IMR-90 (cell line): ENCODE measurements around the gene SRGAP2C. TPM values are rescaled to one million over a fixed set of nuclear protein-coding genes. Genes with fewer than 3 reads are reported as not detected.
"Not testable (repeated sequence)": the region's sequence is repeated elsewhere in the genome, so short reads cannot be mapped to it uniquely, and the experiment has no call there.

Source experiments
- ATAC-seq: fragments of 200-7000 bp; cut with Tn5 transposase; 2 replicates; pipeline ENCODE4 v1.9.1; 2020; ENCODE audit warnings: low read depth, mild to moderate bottlenecking, moderate library complexity
- BruUV-seq: library from RNA; stranded (reverse); fragments of 400-500 nt; replicated peaks from 2 replicates; lab custom pipeline; 2021; lab: Mats Ljungman, UMichigan
- CTCF ChIA-PET: fragments of 300-600 bp; formaldehyde crosslinking; extraction: SDS; loops from one replicate; lab custom pipeline; 2021; ENCODE audit warnings: antibody characterized with exemption; lab: Yijun Ruan, JAX
- POLR2A ChIA-PET: fragments of 300-600 bp; sonication (Branson Sonifier 250); formaldehyde crosslinking; loops from one replicate; lab custom pipeline; 2022; ENCODE audit warnings: antibody characterized with exemption; ENCODE audit not compliant: unreplicated experiment; lab: Charles Lee
- DNase-seq: peaks from one replicate; pipeline ENCODE4 v3.0.0; 2013
- H2AFZ ChIP-seq: replicated peaks from 2 replicates; pipeline ENCODE3; 2013; ENCODE audit warnings: low read length, mild to moderate bottlenecking; ENCODE audit not compliant: poor library complexity
- H2AK5ac ChIP-seq: 2 replicates; pipeline ENCODE4 v1.6.1; 2013; ENCODE audit warnings: low read depth, low read length, inconsistent platforms
- H2AK9ac ChIP-seq: replicated peaks from 2 replicates; pipeline ENCODE3; 2013; ENCODE audit warnings: mild to moderate bottlenecking, low read depth, low read length, moderate library complexity; ENCODE audit not compliant: poor library complexity
- H2BK120ac ChIP-seq: 2 replicates; pipeline ENCODE4 v1.6.1; 2013; ENCODE audit warnings: low read depth, low read length, inconsistent platforms
- H2BK15ac ChIP-seq: 3 replicates; pipeline ENCODE4 v1.6.1; 2013; ENCODE audit warnings: low read depth, low read length, inconsistent platforms
- H2BK20ac ChIP-seq: 2 replicates; pipeline ENCODE4 v1.6.1; 2013; ENCODE audit warnings: low read depth, mild to moderate bottlenecking, inconsistent platforms, low read length, moderate library complexity
- H2BK5ac ChIP-seq: 2 replicates; pipeline ENCODE4 v1.6.1; 2013; ENCODE audit warnings: mild to moderate bottlenecking, low read depth, low read length, inconsistent platforms; ENCODE audit not compliant: poor library complexity, severe bottlenecking
- H3K14ac ChIP-seq: replicated peaks from 2 replicates; pipeline ENCODE4 v1.6.1; 2013; ENCODE audit warnings: low read depth, low read length, inconsistent platforms
- H3K18ac ChIP-seq: 2 replicates; pipeline ENCODE4 v1.6.1; 2013; ENCODE audit warnings: low read depth, low read length, control low read depth
- H3K23ac ChIP-seq: 2 replicates; pipeline ENCODE4 v1.6.1; 2013; ENCODE audit warnings: low read depth, low read length, inconsistent platforms
- H3K27ac ChIP-seq: 2 replicates; pipeline ENCODE4 v1.5.1; 2013; ENCODE audit warnings: mild to moderate bottlenecking, control low read depth, low read length; ENCODE audit not compliant: insufficient read depth
- H3K27me3 ChIP-seq: 2 replicates; pipeline ENCODE4 v1.6.1; 2013; ENCODE audit warnings: low read length; ENCODE audit not compliant: control insufficient read depth, insufficient read depth
- H3K36me3 ChIP-seq: 2 replicates; pipeline ENCODE4 v1.6.1; 2013; ENCODE audit warnings: low read length, mixed read lengths; ENCODE audit not compliant: control insufficient read depth, insufficient read depth
- H3K4ac ChIP-seq: 2 replicates; pipeline ENCODE4 v1.6.1; 2013; ENCODE audit warnings: low read depth, low read length, inconsistent platforms
- H3K4me1 ChIP-seq: 2 replicates; pipeline ENCODE4 v1.6.1; 2013; ENCODE audit warnings: low read length, mixed read lengths; ENCODE audit not compliant: control insufficient read depth, insufficient read depth
- H3K4me2 ChIP-seq: 2 replicates; pipeline ENCODE4 v1.6.1; 2013; ENCODE audit warnings: low read depth, mild to moderate bottlenecking, control low read depth, low read length, moderate library complexity
- H3K4me3 ChIP-seq: 2 replicates; pipeline ENCODE4 v1.5.1; 2013; ENCODE audit warnings: low read depth, mild to moderate bottlenecking, control low read depth, low read length, moderate library complexity; ENCODE audit not compliant: insufficient read depth
- H3K56ac ChIP-seq: 2 replicates; pipeline ENCODE4 v1.6.1; 2013; ENCODE audit warnings: low read length, inconsistent platforms; ENCODE audit not compliant: insufficient read depth; ENCODE audit errors: extremely low read depth
- H3K79me1 ChIP-seq, 2 experiments: 2 replicates each; pipeline ENCODE4 v1.6.1; 2013; ENCODE audit warnings: low read length in 2 of 2, inconsistent platforms in 1 of 2, low read depth in 1 of 2
- H3K9ac ChIP-seq: 2 replicates; pipeline ENCODE4 v1.6.1; 2013; ENCODE audit warnings: low read depth, low read length, control low read depth
- H3K9me1 ChIP-seq: 2 replicates; pipeline ENCODE4 v1.6.1; 2013; ENCODE audit warnings: low read length, inconsistent platforms; ENCODE audit not compliant: insufficient read depth
- H3K9me3 ChIP-seq: 2 replicates; pipeline ENCODE4 v1.6.1; 2013; ENCODE audit warnings: low read length; ENCODE audit not compliant: control insufficient read depth, insufficient read depth
- H4K20me1 ChIP-seq: 2 replicates; pipeline ENCODE4 v1.6.1; 2013; ENCODE audit warnings: low read length, inconsistent platforms; ENCODE audit not compliant: insufficient read depth
- H4K5ac ChIP-seq: 2 replicates; pipeline ENCODE4 v1.6.1; 2013; ENCODE audit warnings: mild to moderate bottlenecking, low read depth, low read length, control low read depth
- H4K8ac ChIP-seq, 2 experiments: 2 replicates each; pipeline ENCODE4 v1.6.1; 2013; ENCODE audit warnings: low read depth in 2 of 2, low read length in 2 of 2, control low read depth in 1 of 2, inconsistent platforms in 1 of 2
- H4K91ac ChIP-seq: 2 replicates; pipeline ENCODE4 v1.6.1; 2013; ENCODE audit warnings: low read depth, low read length, inconsistent platforms; ENCODE audit not compliant: insufficient read depth
- WGBS, 2 experiments: methylation state at CpG; one replicate each; pipeline versions ENCODE4 v1.1.5 to v1.1.7; 2013; ENCODE audit warnings: missing lambda C conversion rate in 2 of 2; ENCODE audit not compliant: insufficient read length in 1 of 2; ENCODE audit errors: extremely low coverage in 2 of 2; 5-methylcytosine and 5-hydroxymethylcytosine counted together
- dilution Hi-C: fragments of 300-500 bp; cut with HindIII; formaldehyde crosslinking; loops from one replicate; pipeline ENCODE4 v1.14.3; 2018; ENCODE audit warnings: low sequenced_read_pairs; ENCODE audit not compliant: unreplicated experiment
- in situ Hi-C: fragments of 300-500 bp; cut with MboI; formaldehyde crosslinking; loops from 3 replicates; pipeline ENCODE4 v1.14.3; 2019; ENCODE audit warnings: low sequenced_read_pairs, inconsistent platforms, mixed read lengths
- intact Hi-C: fragments of 100-400 bp; cut with micrococcal nuclease; formaldehyde crosslinking; loops from 2 replicates; pipeline ENCODE4 v1.10.0; 2022
- polyA plus RNA-seq, 3 experiments: library from polyadenylated mRNA; depleted of rRNA; stranded (reverse); fragments of >200 nt; gene quantifications; 2 replicates each; pipeline ENCODE4 v1.2.3, GENCODE V29; 2012; ENCODE audit warnings: low replicate concordance in 1 of 3
- total RNA-seq: library from RNA; depleted of rRNA; stranded (reverse); fragments of >200 nt; gene quantifications from 2 replicates; pipeline ENCODE4 v1.2.3, GENCODE V29; 2012

SRGAP2C gene
- total and polyA plus RNA-seq, 2 of the 4 experiments (the other 2 are of a cell fraction), result 5.6 to 12.7 TPM

GRCh38 chr1:121385563-121386288 lies 201.0 kb downstream of the SRGAP2C start:
- H3K14ac ChIP-seq, H3K36me3 ChIP-seq, H3K27ac ChIP-seq, H3K4me3 ChIP-seq, H3K4me2 ChIP-seq, H3K23ac ChIP-seq, H3K4me1 ChIP-seq, H4K91ac ChIP-seq, H2AK5ac ChIP-seq, H4K20me1 ChIP-seq, H3K56ac ChIP-seq, H2BK20ac ChIP-seq, H3K9me3 ChIP-seq, POLR2A ChIA-PET, dilution Hi-C loops, H2AFZ ChIP-seq, H3K27me3 ChIP-seq, in situ Hi-C loops, H2BK5ac ChIP-seq, BruUV-seq, H3K4ac ChIP-seq, H4K5ac ChIP-seq, H3K18ac ChIP-seq, H2BK15ac ChIP-seq, H3K9me1 ChIP-seq, intact Hi-C loops, H3K79me1 ChIP-seq, H2BK120ac ChIP-seq, H4K8ac ChIP-seq, DNase-seq, CTCF ChIA-PET, H3K9ac ChIP-seq, H2AK9ac ChIP-seq: not testable (repeated sequence)
- no CpG with 5 or more reads among the region's 8 CpGs for WGBS, 2 experiments
- ATAC-seq, result peak; percentile 27

DNA sequence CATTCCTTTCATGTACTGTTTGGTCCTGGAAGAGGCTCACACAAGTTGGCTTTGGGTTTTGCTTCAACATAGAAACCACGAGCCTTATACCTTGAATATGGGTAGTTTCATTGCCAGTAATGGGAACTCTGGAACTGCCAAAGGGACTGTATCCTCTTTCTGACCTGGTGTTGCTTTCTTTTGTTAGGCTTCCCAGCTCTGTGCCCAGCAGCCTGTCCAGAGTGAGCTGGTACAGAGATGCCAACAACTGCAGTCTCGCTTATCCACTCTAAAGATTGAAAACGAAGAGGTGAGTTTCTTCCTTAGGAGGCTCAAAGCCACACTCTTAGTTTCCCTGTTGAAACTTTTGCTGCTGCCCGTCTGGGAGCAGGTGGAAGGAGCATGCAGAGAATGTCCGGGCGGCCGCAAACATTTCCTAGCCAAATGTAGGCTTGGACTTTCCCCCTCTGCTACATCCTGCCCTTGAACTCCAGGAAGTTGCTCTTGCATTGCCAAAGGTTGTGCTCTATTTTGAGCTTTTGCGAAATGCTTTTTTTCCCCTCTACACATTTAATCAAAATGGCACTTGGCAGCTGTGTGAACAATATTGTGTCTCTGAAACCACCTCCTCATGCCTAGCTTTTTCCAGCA lies 201.7 kb downstream of the SRGAP2C start:
- CTCF ChIA-PET, in situ Hi-C loops, H2BK5ac ChIP-seq, H3K27ac ChIP-seq, H2BK15ac ChIP-seq, H4K8ac ChIP-seq, H4K5ac ChIP-seq, H4K20me1 ChIP-seq, H4K91ac ChIP-seq, H3K23ac ChIP-seq, H2BK20ac ChIP-seq, H3K9me1 ChIP-seq, H3K27me3 ChIP-seq, H3K4me1 ChIP-seq, H3K9ac ChIP-seq, H2AK9ac ChIP-seq, H3K4me2 ChIP-seq, H2BK120ac ChIP-seq, H3K14ac ChIP-seq, dilution Hi-C loops, H3K4ac ChIP-seq, H2AK5ac ChIP-seq, intact Hi-C loops, DNase-seq, H3K9me3 ChIP-seq, BruUV-seq, H3K18ac ChIP-seq, POLR2A ChIA-PET, H3K56ac ChIP-seq, H3K79me1 ChIP-seq, H2AFZ ChIP-seq, H3K4me3 ChIP-seq, ATAC-seq, H3K36me3 ChIP-seq: not testable (repeated sequence)
- WGBS, 2 experiments, result no CpG with 5 or more reads among the region's 8 CpGs
